ENCODE data around the gene SATB2.

DNA sequence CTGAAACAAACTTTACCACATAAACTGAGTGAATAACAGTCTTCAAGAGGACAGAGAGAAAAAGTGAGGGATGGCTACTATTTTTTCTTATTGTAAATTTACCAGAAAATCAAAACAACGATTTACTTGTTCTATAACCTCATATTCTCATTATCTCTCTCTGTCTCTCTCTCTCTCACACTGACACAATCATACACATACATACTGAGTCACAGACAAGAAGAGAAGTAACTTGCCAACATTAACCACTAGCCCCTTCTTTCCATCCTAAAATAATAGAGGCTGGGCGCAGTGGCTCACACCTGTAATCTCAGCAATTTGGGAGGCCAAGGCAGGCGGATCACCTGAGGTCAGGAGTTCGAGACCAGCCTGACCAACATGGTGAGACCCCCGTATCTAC is 18.2 kb downstream of the SATB2 start:
- no peak for TF ChIP-seq TOX (CRISPR knock-in tag; IDR thresholded peaks at IDR 0.05; ENCODE audit: borderline replicate concordance)
- TF ChIP-seq GLIS3 (CRISPR knock-in tag; IDR thresholded peaks at IDR 0.05) = no peak
- no peak for TF ChIP-seq ZFP30 (CRISPR knock-in tag; IDR thresholded peaks at IDR 0.05)
- no peak for TF ChIP-seq RARB (CRISPR knock-in tag; IDR thresholded peaks at IDR 0.05)
- no peak for TF ChIP-seq OSR1 (CRISPR knock-in tag; IDR thresholded peaks at IDR 0.05)
- no peak for TF ChIP-seq CSDC2 (CRISPR knock-in tag; IDR thresholded peaks at IDR 0.05)
- TF ChIP-seq, protein P1, sequence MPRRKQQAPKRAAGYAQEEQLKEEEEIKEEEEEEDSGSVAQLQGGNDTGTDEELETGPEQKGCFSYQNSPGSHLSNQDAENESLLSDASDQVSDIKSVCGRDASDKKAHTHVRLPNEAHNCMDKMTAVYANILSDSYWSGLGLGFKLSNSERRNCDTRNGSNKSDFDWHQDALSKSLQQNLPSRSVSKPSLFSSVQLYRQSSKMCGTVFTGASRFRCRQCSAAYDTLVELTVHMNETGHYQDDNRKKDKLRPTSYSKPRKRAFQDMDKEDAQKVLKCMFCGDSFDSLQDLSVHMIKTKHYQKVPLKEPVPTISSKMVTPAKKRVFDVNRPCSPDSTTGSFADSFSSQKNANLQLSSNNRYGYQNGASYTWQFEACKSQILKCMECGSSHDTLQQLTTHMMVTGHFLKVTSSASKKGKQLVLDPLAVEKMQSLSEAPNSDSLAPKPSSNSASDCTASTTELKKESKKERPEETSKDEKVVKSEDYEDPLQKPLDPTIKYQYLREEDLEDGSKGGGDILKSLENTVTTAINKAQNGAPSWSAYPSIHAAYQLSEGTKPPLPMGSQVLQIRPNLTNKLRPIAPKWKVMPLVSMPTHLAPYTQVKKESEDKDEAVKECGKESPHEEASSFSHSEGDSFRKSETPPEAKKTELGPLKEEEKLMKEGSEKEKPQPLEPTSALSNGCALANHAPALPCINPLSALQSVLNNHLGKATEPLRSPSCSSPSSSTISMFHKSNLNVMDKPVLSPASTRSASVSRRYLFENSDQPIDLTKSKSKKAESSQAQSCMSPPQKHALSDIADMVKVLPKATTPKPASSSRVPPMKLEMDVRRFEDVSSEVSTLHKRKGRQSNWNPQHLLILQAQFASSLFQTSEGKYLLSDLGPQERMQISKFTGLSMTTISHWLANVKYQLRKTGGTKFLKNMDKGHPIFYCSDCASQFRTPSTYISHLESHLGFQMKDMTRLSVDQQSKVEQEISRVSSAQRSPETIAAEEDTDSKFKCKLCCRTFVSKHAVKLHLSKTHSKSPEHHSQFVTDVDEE (CRISPR knock-in tag; IDR thresholded peaks at IDR 0.05) = no peak
- TF ChIP-seq TCF4 (CRISPR knock-in tag; IDR thresholded peaks at IDR 0.05; ENCODE audit: borderline replicate concordance) = no peak
- TF ChIP-seq ZNF70 (CRISPR knock-in tag; IDR thresholded peaks at IDR 0.05) = no peak

All from SK-N-SH treated with all-trans-retinoic acid at 6 μM for 48 hours (cell line).